GM19324 (cell line): ENCODE data around the gene HMOX2.

Experiments
- ATAC-seq: cut with Tn5 transposase; IDR thresholded peaks from one replicate; pipeline ENCODE4 v1.9.1; 2021; ENCODE audit warnings: mild to moderate bottlenecking, moderate library complexity; ENCODE audit not compliant: unreplicated experiment, low FRiP score

The HMOX2 gene

GRCh38 chr16:4499196-4499555, 23.0 kb downstream of the HMOX2 start:
- no peak for ATAC-seq

GRCh38 chr16:4500272-4500671, 24.1 kb downstream of the HMOX2 start:
- ATAC-seq: no peak

DNA sequence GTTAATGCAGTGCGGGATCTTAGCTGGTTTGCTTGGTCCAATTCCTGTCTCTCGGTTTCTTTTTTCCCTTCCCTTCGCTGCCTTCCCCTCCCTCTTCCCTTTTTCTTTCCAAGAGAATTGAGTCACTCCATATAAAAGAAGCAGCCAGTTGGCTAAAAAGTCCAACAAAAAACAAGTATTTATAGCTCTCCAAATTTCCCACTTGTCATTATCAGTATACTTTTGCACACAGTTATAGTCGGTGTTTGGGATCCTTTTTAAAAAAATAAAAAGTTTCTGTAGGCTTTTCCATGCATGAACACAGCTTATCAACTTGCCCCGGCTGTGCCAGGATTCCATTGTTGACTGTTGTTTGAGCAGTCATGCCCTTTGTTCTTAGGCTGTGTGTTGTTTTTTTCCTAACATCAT, 24.9 kb downstream of the HMOX2 start:
- no peak for ATAC-seq

DNA sequence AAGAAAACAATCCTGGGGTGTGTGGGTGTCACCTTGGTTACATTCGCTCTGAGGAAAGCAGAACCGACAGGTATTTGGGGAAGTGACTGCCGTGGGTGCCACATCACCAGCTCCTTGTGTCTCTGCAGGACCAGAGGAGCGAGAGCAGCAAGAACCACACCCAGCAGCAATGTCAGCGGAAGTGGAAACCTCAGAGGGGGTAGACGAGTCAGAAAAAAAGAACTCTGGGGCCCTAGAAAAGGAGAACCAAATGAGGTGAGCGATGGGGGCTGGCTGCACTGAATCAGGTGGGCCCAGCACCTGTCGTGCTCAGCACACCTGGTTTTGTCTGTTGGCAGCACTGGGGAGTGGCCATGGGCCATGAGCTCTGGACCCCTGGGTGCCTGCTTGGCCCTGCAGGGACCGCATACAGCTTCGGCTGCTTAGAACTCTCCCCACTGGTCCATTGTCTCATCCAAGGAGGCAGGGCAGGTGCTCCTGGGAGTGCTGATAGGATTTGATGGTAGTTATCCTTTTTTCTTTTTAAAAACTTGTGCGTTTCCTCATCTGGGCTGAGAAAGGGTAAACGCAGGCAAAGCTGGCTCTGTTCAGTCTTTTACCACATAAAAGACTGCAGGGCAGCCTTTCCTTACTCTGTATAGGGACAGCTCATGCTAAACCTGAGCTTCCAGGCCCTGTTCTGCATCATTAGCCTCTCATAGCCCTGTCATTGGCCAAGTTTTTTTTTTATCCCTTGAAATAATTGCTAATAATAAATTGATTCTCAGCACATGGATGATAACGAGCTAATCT, 29.4 kb downstream of the HMOX2 start:
- no peak for ATAC-seq

GRCh38 chr16:4506450-4506849, 30.3 kb downstream of the HMOX2 start:
- ATAC-seq: no peak

DNA sequence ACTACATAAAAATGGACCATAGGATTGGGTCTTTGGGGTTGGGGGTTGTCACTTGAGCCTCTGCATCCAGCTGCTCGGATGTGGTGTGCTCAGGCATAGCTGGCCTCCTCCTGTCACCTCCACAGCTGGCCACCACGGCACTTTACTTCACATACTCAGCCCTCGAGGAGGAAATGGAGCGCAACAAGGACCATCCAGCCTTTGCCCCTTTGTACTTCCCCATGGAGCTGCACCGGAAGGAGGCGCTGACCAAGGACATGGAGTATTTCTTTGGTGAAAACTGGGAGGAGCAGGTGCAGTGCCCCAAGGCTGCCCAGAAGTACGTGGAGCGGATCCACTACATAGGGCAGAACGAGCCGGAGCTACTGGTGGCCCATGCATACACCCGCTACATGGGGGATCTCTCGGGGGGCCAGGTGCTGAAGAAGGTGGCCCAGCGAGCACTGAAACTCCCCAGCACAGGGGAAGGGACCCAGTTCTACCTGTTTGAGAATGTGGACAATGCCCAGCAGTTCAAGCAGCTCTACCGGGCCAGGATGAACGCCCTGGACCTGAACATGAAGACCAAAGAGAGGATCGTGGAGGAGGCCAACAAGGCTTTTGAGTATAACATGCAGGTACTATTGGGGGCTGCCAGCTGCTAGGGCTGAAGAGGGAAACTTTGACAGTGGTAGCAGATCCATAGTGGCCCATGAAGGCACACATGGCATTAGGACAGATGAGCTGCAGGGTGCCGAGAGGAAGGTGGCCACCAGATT, 31.6 kb downstream of the HMOX2 start:
- ATAC-seq: no peak

DNA sequence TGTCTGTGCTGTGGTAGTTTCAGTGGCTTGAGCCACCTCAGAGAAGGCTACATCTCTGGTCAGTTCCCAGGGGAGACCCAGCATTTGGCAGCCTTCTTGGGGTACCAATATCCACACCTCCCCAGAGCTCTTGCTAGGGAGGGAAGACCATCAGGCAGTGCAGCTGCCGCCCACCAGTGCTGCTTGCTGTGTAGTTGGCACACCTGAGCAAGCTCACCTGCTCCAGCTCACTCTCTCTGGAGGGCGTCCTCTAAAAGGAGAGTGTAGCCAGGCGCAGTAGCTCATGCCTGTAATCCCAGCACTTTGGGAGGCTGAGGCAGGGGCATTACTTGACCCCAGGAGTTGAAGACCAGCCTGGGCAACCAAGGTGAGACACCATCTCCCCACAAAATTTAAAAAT, 32.6 kb downstream of the HMOX2 start:
- no peak for ATAC-seq

- ATAC-seq: no peak
Observed at GRCh38 chr16:4509420-4509819, 33.2 kb downstream of the HMOX2 start.

- no peak for ATAC-seq
Observed at GRCh38 chr16:4510131-4510530, 33.9 kb downstream of the HMOX2 start.

GRCh38 chr16:4510747-4511426, 34.7 kb downstream of the HMOX2 start:
- no peak for ATAC-seq

GRCh38 chr16:4511441-4512082, 35.4 kb downstream of the HMOX2 start:
- no peak for ATAC-seq

GRCh38 chr16:4512473-4512872, 36.3 kb downstream of the HMOX2 start:
- no peak for ATAC-seq

GRCh38 chr16:4513086-4513860, 37.1 kb downstream of the HMOX2 start:
- ATAC-seq: no peak

- no peak for ATAC-seq
Observed at GRCh38 chr16:4513881-4514280, 37.7 kb downstream of the HMOX2 start.

- ATAC-seq: no peak
Observed at GRCh38 chr16:4514606-4515005, 38.4 kb downstream of the HMOX2 start.

DNA sequence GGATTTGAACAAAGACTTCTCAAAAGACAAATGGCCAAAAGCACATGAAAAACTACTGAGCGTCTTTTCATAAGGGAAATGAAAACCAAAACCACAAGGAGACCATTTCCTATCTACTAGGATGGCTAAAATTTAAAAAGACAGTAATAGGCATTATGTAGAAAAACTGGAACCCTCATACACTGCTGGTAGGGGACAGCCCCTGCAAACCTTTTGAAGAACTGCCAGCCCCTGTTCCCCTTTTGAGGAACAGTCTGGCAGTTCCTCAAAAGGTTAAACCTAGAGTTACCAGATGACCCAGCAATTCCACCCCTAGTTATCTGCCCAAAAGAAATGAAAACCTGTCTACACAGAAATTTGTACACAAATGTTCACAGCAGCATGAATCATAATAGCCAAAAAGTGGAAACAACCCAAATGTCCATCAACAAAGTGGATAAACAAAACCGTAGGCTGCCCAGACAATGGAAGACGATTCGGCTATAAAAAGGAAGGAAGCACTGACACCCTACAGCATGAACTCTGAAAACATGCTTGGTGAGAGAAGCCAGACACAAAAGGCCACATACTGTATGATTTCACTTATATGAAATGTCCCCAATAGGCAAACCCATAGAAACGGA, 39.5 kb downstream of the HMOX2 start:
- ATAC-seq: no peak

- ATAC-seq: no peak
Observed at GRCh38 chr16:4517812-4518680, 41.8 kb downstream of the HMOX2 start.

DNA sequence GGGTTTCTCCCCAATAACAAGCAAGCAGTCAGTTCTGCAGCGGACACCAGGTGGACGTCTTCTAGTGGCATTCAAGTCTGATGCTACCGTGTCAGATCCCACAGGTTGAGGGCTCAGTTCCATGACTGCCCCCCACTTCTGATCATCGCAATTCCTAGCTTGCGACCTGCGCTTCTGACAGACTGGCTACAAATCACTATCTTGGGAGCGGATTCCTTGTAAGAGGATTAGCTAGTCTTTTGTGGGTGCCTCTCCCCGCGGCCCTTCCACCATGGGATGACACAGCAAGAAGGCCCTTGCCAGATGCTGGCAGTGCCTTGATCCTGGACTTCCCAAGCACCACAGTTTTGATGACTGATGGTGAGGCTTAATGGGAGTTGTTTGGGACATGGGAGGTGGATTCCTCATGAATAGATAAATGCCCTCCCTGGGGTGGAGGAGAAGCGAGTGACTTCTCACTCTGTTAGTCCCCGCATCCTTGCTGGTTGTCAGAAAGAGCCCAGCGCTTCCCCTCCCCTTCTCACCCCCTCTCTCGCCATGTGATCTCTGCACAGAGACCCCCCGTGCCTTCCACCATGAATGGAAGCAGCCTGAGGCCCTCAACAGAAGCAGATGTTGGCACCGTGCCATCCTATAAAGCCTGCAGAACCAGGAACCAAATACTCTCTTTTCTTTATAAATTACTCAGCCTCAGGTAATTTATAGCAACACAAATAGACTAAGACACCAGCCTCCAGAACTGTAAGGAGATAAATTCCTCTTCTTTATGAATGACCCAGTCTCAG, 43.3 kb downstream of the HMOX2 start:
- no peak for ATAC-seq
